HFF-Myc (cell line): ENCODE measurements around the gene CFAP46.

ENCODE experiments used
- DNase-seq: peaks from one replicate; pipeline ENCODE4 v3.0.0-alpha.2; 2011; ENCODE audit warnings: low read depth; ENCODE audit errors: extremely low read depth
- H3K4me3 ChIP-seq: replicated peaks from 2 replicates; pipeline ENCODE4 v1.5.1; 2011; ENCODE audit warnings: low read depth, mild to moderate bottlenecking, control low read depth, low read length
- TF ChIP-seq, protein P1 (sequence below): IDR thresholded peaks from 2 replicates; pipeline ENCODE4 v1.5.1; 2012; ENCODE audit warnings: mild to moderate bottlenecking, low read depth, low read length, control low read depth; ENCODE audit errors: missing control alignments

Gene CFAP46

DNA sequence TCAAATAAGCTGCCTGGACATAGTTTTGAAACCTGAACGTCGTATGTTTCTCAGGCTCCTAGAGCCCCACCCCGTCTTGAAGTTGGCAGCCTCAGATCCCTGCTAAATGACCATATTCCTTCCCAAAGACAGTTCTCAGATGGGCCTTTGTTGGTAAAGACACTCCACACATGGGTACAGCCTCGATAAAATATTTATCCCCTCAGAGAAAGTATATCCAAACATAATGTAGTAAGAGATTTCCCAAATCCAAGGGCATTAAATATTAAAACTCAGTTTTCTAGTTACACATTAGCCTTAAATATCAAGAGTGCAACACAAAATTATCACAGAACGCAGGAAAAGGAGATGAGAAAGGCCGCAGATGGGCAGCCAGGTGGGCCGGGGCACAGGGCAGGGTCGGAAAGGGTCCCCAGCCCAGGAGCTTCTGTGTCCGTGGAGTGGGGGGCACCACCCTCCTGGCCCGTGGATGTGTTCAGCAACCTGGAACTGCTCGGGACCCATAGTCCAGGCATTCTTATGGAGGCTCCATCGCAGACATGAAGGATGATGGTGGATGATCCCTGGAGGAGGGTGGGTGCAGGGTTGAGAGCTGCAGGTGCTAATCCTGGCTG is 1.5 kb upstream of the CFAP46 start:
- H3K4me3 ChIP-seq, result no peak overlapping the region
- TF ChIP-seq, protein P1, sequence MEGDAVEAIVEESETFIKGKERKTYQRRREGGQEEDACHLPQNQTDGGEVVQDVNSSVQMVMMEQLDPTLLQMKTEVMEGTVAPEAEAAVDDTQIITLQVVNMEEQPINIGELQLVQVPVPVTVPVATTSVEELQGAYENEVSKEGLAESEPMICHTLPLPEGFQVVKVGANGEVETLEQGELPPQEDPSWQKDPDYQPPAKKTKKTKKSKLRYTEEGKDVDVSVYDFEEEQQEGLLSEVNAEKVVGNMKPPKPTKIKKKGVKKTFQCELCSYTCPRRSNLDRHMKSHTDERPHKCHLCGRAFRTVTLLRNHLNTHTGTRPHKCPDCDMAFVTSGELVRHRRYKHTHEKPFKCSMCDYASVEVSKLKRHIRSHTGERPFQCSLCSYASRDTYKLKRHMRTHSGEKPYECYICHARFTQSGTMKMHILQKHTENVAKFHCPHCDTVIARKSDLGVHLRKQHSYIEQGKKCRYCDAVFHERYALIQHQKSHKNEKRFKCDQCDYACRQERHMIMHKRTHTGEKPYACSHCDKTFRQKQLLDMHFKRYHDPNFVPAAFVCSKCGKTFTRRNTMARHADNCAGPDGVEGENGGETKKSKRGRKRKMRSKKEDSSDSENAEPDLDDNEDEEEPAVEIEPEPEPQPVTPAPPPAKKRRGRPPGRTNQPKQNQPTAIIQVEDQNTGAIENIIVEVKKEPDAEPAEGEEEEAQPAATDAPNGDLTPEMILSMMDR, result no peak
- no peak for DNase-seq

DNA sequence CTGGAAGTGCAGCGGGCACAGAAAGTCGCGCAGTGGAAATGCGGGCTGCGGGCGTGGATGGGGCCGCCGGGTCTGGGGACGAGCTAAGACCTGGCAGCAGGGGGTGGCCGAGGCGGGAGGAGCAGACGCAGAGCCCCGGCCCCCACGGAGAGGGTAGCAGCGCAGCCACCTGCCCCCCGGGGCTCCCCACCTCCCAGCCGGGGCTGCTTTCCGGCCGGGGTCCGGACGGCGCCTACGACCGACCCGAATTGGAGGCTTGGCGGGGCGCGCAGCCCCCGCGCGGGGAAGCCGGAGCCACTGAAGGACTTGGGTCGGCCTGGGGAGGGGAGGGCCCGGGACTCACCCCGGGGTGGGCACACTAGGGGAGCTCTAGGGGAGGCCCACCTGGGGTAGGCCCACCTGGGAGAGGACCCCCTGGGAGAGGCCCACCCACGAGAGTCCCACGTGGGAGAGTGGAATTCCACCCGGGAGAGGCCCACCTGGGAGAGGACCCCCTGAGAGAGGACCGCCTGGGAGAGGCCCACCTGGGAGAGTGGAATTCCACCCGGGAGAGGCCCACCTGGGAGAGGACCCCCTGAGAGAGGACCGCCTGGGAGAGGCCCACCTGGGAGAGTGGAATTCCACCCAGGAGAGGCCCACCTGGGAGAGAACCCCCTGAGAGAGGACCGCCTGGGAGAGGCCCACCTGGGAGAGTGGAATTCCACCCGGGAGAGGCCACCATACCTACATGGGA is 854 bp upstream of the CFAP46 start:
- TF ChIP-seq, protein P1, result no peak
- DNase-seq, result no peak
- H3K4me3 ChIP-seq, result peak overlapping the region; percentile 48

DNA sequence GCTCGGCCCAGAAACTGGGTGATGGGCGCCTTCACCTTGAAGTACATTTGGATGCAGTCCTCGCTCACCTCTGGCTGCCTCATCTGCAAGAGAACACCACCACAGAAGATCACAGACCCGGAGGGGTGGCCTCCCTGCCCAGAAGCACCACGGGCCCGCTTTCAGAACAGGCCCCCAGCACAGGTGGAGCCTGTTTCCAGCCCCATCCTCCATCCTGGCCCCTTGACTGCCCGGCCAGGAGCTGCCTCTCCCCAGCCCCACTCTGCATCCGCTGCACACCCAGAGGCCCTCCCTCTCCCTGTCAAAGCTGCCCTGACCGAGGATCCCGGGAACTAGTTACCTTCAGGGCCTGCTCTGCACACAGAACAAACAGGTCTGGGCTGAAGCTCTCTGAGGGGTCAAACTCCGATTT is 724 bp downstream of the CFAP46 start:
- TF ChIP-seq, protein P1, result no peak
- no peak for DNase-seq
- peak overlapping the region; percentile 48 for H3K4me3 ChIP-seq

DNA sequence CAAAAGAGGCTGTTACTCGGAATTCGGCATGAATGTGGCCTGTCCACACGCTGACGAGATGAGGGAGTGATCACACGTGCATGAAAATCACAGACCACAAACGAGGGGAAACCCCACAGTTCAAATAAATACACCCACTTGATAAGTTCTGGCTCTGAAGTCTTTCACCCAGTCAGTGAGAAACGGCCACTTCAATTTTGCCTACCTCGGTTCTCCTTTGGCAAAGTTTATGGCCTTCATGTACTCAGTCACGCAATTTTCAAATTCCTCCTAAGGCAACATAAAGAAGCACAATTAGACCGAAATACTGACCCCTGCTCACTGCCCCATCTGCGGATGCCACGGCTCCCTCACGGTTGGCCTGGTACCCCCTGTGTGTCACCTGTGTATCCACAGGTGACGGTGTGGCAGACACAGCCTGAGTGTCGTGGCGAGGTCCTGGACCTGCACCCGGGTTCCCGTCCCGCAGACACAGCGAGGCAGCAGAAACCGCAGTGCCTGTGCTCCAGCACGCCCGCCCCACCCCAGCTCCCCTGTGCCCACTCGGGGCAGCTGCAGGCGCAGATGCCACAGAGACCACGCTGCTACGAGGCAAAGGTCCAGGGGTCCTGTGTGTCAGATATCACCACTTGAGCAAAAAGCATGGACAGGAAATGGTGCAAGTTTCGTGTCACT is 1.4 kb downstream of the CFAP46 start:
- DNase-seq, result no peak
- no peak overlapping the region for H3K4me3 ChIP-seq
- TF ChIP-seq, protein P1, result no peak

DNA sequence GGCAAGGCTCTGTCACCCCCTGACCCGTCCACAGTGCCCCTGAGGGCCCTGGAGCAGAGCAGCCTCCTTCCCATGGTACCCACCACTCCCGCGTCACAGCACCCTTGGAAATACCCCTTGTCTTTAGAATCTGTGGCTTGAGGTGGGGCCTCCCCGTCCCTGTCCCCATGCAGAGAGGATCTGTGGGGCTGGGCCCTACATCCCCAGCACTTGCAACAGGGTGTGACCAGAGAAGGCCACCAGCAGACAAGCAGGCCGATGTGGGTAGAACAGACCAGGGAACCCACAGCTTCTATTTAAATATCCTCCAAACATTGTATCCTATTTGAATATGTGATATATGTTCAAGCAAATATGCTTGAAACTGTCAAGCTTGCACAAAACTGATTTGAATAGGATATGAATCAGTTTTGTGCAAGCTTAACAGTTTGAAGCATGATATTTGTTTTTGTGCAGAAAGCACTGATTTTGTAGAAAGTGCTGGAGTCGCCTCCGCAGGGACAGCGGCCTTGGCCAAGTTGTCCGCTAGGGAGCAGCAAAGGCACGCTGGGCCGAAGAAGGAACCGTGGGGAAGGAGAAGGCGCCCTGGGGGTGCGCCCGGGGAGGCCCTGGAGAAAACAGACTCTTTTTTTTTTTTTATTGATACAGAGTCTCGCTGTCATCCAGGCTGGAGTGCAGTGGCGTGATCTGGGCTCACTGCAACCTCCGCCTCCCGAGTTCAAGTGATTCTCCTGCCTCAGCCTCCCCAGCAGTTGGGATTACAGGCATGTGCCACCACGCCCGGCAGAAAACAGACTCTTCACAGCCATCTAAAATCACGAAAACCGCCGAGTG is 2.2 kb downstream of the CFAP46 start:
- TF ChIP-seq, protein P1, result peak; percentile 92
- no peak overlapping the region for H3K4me3 ChIP-seq
- no peak for DNase-seq

DNA sequence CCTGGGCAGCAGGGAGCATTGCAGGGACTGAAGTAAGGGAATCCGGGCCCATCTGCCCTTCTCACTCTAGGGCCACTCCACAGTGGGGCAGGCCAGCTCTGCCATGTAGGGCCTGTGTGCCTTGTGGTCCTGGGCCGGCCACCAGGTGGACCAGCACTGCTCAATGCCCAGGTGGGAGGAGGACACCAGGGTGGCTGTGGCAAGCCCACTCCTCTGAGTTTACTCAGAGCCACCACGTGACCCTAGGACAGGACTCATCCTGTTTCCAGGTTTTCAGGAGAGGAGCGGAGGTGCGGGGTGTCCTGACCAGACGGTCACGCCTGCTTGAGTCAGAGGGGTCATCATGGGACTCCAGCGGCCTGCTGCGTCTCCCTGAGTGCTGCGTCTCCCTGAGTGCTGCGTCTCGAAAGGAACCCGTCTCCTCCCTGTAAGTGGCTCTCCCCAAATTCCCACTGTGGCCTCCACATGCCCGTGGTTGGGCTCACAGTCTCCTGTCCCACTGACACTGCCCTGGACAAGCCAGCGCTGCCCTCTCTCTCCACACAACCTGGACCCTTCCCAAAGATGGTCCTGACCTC is 2.9 kb downstream of the CFAP46 start:
- DNase-seq, result no peak
- TF ChIP-seq, protein P1, result no peak

More for the DNA sequence above, 2.9 kb downstream of the CFAP46 start:
- no peak overlapping the region for H3K4me3 ChIP-seq
